Measurements from ENCODE around the gene TPH1. TPM values are rescaled to one million over a fixed set of nuclear protein-coding genes. Genes with fewer than 3 reads are reported as not detected.
"Not testable (repeated sequence)": the region's sequence is repeated elsewhere in the genome, so short reads cannot be mapped to it uniquely, and the experiment has no call there.

Gene TPH1
- total and polyA plus RNA-seq, 4 donors, result 0.46 to 0.99 (median 0.63) TPM

GRCh38 chr11:18012122-18012905 is 33.8 kb downstream of the TPH1 start:
- WGBS (ENCODE audit: insufficient coverage), result 2% methylated on average over 45 of the region's 46 CpGs
- Histone ChIP-seq H3K4me3 (ENCODE audit: low read depth, low read length) (peak overlapping the region; percentile 82), H3K9me3 (ENCODE audit: control insufficient read depth, insufficient read depth, low read length) (no peaks in the 10 kb centered on the region), H3K36me3 (ENCODE audit: control insufficient read depth, insufficient read depth, low read length) (no peaks in the 10 kb centered on the region), H3K4me1 (ENCODE audit: control insufficient read depth, insufficient read depth, low read length) (peaks cover 10% of the 10 kb centered on the region), H3K27ac (ENCODE audit: low read depth, low read length) (peak overlapping the region; percentile 36), H3K27me3 (ENCODE audit: control insufficient read depth, insufficient read depth, low read length) (no peaks in the 10 kb centered on the region)
- DNase-seq (ENCODE audit: low read depth in 4 of 6, low spot score in 6 of 6), result peak in 5 of 6 donors; percentile 25 to 74 (median 36)

- no peak overlapping the region for H3K27ac ChIP-seq (ENCODE audit: low read depth, low read length)
- 49% methylated on average over 8 of the region's 8 CpGs for WGBS (ENCODE audit: insufficient coverage)
- H3K4me3 ChIP-seq (ENCODE audit: low read depth, low read length), result peak overlapping the region; percentile 82
- DNase-seq (ENCODE audit: low read depth in 4 of 6, low spot score in 6 of 6), result peak in 2 of 6 donors; percentile 4 to 8
- H3K36me3 ChIP-seq (ENCODE audit: control insufficient read depth, insufficient read depth, low read length), result no peaks in the 10 kb centered on the region
- H3K4me1 ChIP-seq (ENCODE audit: control insufficient read depth, insufficient read depth, low read length), result peaks cover 10% of the 10 kb centered on the region
- H3K27me3 ChIP-seq (ENCODE audit: control insufficient read depth, insufficient read depth, low read length), result no peaks in the 10 kb centered on the region
- H3K9me3 ChIP-seq (ENCODE audit: control insufficient read depth, insufficient read depth, low read length), result no peaks in the 10 kb centered on the region
Measured at GRCh38 chr11:18011633-18012032, 34.4 kb downstream of the TPH1 start.

GRCh38 chr11:18010977-18011586 is 35.0 kb downstream of the TPH1 start:
- Histone ChIP-seq H3K4me1 (ENCODE audit: control insufficient read depth, insufficient read depth, low read length) (peaks cover 10% of the 10 kb centered on the region), H3K4me3 (ENCODE audit: low read depth, low read length) (no peak overlapping the region), H3K27me3 (ENCODE audit: control insufficient read depth, insufficient read depth, low read length) (no peaks in the 10 kb centered on the region), H3K9me3 (ENCODE audit: control insufficient read depth, insufficient read depth, low read length) (no peaks in the 10 kb centered on the region), H3K27ac (ENCODE audit: low read depth, low read length) (no peak overlapping the region), H3K36me3 (ENCODE audit: control insufficient read depth, insufficient read depth, low read length) (peaks cover 4% of the 10 kb centered on the region)
- 71% methylated on average over 6 of the region's 10 CpGs for WGBS (ENCODE audit: insufficient coverage)
- DNase-seq (ENCODE audit: low read depth in 4 of 6, low spot score in 6 of 6), result peak in 1 of 6 donors; percentile 2

GRCh38 chr11:18010121-18010670 is 35.9 kb downstream of the TPH1 start:
- Histone ChIP-seq H3K4me1 (ENCODE audit: control insufficient read depth, insufficient read depth, low read length) (peaks cover 10% of the 10 kb centered on the region), H3K27me3 (ENCODE audit: control insufficient read depth, insufficient read depth, low read length) (no peaks in the 10 kb centered on the region), H3K4me3 (ENCODE audit: low read depth, low read length) (no peak overlapping the region), H3K36me3 (ENCODE audit: control insufficient read depth, insufficient read depth, low read length) (peaks cover 11% of the 10 kb centered on the region), H3K9me3 (ENCODE audit: control insufficient read depth, insufficient read depth, low read length) (no peaks in the 10 kb centered on the region), H3K27ac (ENCODE audit: low read depth, low read length) (no peak overlapping the region)
- DNase-seq (ENCODE audit: low read depth in 4 of 6, low spot score in 6 of 6), result no peak

- no peak overlapping the region for H3K4me3 ChIP-seq (ENCODE audit: low read depth, low read length)
- no peak overlapping the region for H3K27ac ChIP-seq (ENCODE audit: low read depth, low read length)
- peaks cover 18% of the 10 kb centered on the region for H3K36me3 ChIP-seq (ENCODE audit: control insufficient read depth, insufficient read depth, low read length)
- no peaks in the 10 kb centered on the region for H3K27me3 ChIP-seq (ENCODE audit: control insufficient read depth, insufficient read depth, low read length)
- DNase-seq (ENCODE audit: low read depth in 4 of 6, low spot score in 6 of 6), result no peak
- no peaks in the 10 kb centered on the region for H3K4me1 ChIP-seq (ENCODE audit: control insufficient read depth, insufficient read depth, low read length)
- no peaks in the 10 kb centered on the region for H3K9me3 ChIP-seq (ENCODE audit: control insufficient read depth, insufficient read depth, low read length)
- 96% methylated on average over 3 of the region's 4 CpGs for WGBS (ENCODE audit: insufficient coverage)
Measured at GRCh38 chr11:18005376-18006129, 40.5 kb downstream of the TPH1 start.

- no peak for DNase-seq (ENCODE audit: low read depth in 4 of 6, low spot score in 6 of 6)
- Histone ChIP-seq H3K36me3 (ENCODE audit: control insufficient read depth, insufficient read depth, low read length) (peaks cover 25% of the 10 kb centered on the region), H3K9me3 (ENCODE audit: control insufficient read depth, insufficient read depth, low read length) (no peaks in the 10 kb centered on the region), H3K4me3 (ENCODE audit: low read depth, low read length) (no peak overlapping the region), H3K27me3 (ENCODE audit: control insufficient read depth, insufficient read depth, low read length) (no peaks in the 10 kb centered on the region), H3K4me1 (ENCODE audit: control insufficient read depth, insufficient read depth, low read length) (no peaks in the 10 kb centered on the region), H3K27ac (ENCODE audit: low read depth, low read length) (no peak overlapping the region)
- 17% methylated on average over 1 of the region's 2 CpGs for WGBS (ENCODE audit: insufficient coverage)
Measured at GRCh38 chr11:18001191-18001590, 44.9 kb downstream of the TPH1 start.

GRCh38 chr11:18000760-18001159 is 45.3 kb downstream of the TPH1 start:
- no peaks in the 10 kb centered on the region for H3K4me1 ChIP-seq (ENCODE audit: control insufficient read depth, insufficient read depth, low read length)
- H3K27ac ChIP-seq (ENCODE audit: low read depth, low read length), result no peak overlapping the region
- H3K9me3 ChIP-seq (ENCODE audit: control insufficient read depth, insufficient read depth, low read length), result no peaks in the 10 kb centered on the region
- H3K36me3 ChIP-seq (ENCODE audit: control insufficient read depth, insufficient read depth, low read length), result peaks cover 20% of the 10 kb centered on the region
- H3K27me3 ChIP-seq (ENCODE audit: control insufficient read depth, insufficient read depth, low read length), result no peaks in the 10 kb centered on the region
- no peak overlapping the region for H3K4me3 ChIP-seq (ENCODE audit: low read depth, low read length)
- DNase-seq (ENCODE audit: low read depth in 4 of 6, low spot score in 6 of 6), result no peak
- WGBS (ENCODE audit: insufficient coverage), result 100% methylated on average over 1 of the region's 1 CpG

- WGBS (ENCODE audit: insufficient coverage), result 100% methylated on average over 3 of the region's 4 CpGs
- not testable (repeated sequence) for DNase-seq (ENCODE audit: low read depth in 4 of 6, low spot score in 6 of 6); H3K9me3 ChIP-seq (ENCODE audit: control insufficient read depth, insufficient read depth, low read length); H3K27ac ChIP-seq (ENCODE audit: low read depth, low read length); H3K4me3 ChIP-seq (ENCODE audit: low read depth, low read length); H3K4me1 ChIP-seq (ENCODE audit: control insufficient read depth, insufficient read depth, low read length); H3K27me3 ChIP-seq (ENCODE audit: control insufficient read depth, insufficient read depth, low read length)
- H3K36me3 ChIP-seq (ENCODE audit: control insufficient read depth, insufficient read depth, low read length), result peaks cover 19% of the 10 kb centered on the region
Measured at GRCh38 chr11:18000128-18000527, 45.9 kb downstream of the TPH1 start.

Data from spinal cord (tissue), 10 donors.